ENCODE data around the gene LCN1. TPM values are rescaled to one million over a fixed set of nuclear protein-coding genes. Genes with fewer than 3 reads are reported as not detected.

The LCN1 gene
- total and polyA plus RNA-seq, 10 donors = 0.09 TPM; not detected in 9

GRCh38 chr9:135482015-135482754, 39.1 kb upstream of the LCN1 start:
- peaks cover 0 to 46% (median 4%) of the 10 kb centered on the region in 7 donors for H3K27me3 ChIP-seq (replicated peaks in 1 of 7)
- TF ChIP-seq, protein P1, sequence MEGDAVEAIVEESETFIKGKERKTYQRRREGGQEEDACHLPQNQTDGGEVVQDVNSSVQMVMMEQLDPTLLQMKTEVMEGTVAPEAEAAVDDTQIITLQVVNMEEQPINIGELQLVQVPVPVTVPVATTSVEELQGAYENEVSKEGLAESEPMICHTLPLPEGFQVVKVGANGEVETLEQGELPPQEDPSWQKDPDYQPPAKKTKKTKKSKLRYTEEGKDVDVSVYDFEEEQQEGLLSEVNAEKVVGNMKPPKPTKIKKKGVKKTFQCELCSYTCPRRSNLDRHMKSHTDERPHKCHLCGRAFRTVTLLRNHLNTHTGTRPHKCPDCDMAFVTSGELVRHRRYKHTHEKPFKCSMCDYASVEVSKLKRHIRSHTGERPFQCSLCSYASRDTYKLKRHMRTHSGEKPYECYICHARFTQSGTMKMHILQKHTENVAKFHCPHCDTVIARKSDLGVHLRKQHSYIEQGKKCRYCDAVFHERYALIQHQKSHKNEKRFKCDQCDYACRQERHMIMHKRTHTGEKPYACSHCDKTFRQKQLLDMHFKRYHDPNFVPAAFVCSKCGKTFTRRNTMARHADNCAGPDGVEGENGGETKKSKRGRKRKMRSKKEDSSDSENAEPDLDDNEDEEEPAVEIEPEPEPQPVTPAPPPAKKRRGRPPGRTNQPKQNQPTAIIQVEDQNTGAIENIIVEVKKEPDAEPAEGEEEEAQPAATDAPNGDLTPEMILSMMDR (IDR thresholded peaks at IDR 0.05 in 8 of 11, conservative IDR thresholded peaks at IDR 0.05 in 3 of 11) = no peak
- TF ChIP-seq POLR2AphosphoS5 (IDR thresholded peaks at IDR 0.05) (no peak), POLR2A (IDR thresholded peaks at IDR 0.05) (no peak)
- no peaks in the 10 kb centered on the region for H3K9me3 ChIP-seq
- H3K4me3 ChIP-seq = no peak overlapping the region
- 70 to 78% (median 72%) methylated on average over 8 of the region's 8 CpGs for WGBS, 5 donors
- intact Hi-C loops (cut with DNase I; ENCODE audit: low total_unique reads) = no loop called here
- H3K36me3 ChIP-seq = peaks cover 0 to 41% (median 27%) of the 10 kb centered on the region in 6 donors
- no peak for DNase-seq
- H3K4me1 ChIP-seq = peaks cover 0 to 32% (median 21%) of the 10 kb centered on the region in 6 donors
- H3K27ac ChIP-seq = no peak overlapping the region

- Histone ChIP-seq H3K27me3 (replicated peaks in 1 of 7) (peaks cover 0 to 33% (median 4%) of the 10 kb centered on the region in 7 donors), H3K4me3 (no peak overlapping the region), H3K36me3 (peaks cover 0 to 63% (median 33%) of the 10 kb centered on the region in 6 donors), H3K27ac (no peak overlapping the region), H3K4me1 (peaks cover 0 to 22% (median 13%) of the 10 kb centered on the region in 6 donors), H3K9me3 (no peaks in the 10 kb centered on the region)
- DNase-seq = no peak
- intact Hi-C loops (cut with DNase I; ENCODE audit: low total_unique reads) = no loop called here
- TF ChIP-seq POLR2AphosphoS5 (IDR thresholded peaks at IDR 0.05) (no peak), POLR2A (IDR thresholded peaks at IDR 0.05) (no peak)
- TF ChIP-seq, protein P1 (IDR thresholded peaks at IDR 0.05 in 8 of 11, conservative IDR thresholded peaks at IDR 0.05 in 3 of 11) = no peak
- WGBS, 5 donors = 95 to 97% (median 96%) methylated on average over 38 to 47 of the region's 47 CpGs
These were observed 36.6 kb upstream of the LCN1 start for GRCh38 chr9:135484460-135485277.

DNA sequence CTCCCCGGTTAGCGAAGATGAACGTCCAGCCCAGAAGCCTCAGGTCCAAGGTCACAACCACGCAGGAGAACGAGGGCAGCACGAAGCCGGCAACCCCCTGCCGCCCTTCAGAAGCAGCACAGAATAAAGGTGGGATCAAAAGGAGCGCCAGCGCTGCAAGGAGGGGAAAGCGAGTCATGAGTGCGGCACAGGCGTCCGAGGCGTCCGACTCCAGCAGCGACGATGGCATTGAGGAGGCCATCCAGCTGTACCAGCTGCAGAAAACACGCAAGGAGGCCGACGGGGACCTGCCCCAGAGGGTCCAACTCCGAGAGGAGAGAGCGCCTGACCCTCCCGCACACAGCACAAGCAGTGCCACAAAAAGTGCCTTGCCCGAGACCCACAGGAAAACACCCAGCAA, 35.9 kb upstream of the LCN1 start:
- Histone ChIP-seq H3K27me3 (replicated peaks in 1 of 7) (peaks cover 0 to 28% (median 2%) of the 10 kb centered on the region in 7 donors), H3K4me1 (peaks cover 0 to 19% (median 10%) of the 10 kb centered on the region in 6 donors), H3K27ac (no peak overlapping the region), H3K4me3 (no peak overlapping the region), H3K9me3 (no peaks in the 10 kb centered on the region), H3K36me3 (peaks cover 0 to 63% (median 33%) of the 10 kb centered on the region in 6 donors)
- intact Hi-C loops (cut with DNase I; ENCODE audit: low total_unique reads) = no loop called here
- no peak for TF ChIP-seq POLR2AphosphoS5 (IDR thresholded peaks at IDR 0.05)
- TF ChIP-seq POLR2A (IDR thresholded peaks at IDR 0.05) = no peak
- TF ChIP-seq, protein P1 (IDR thresholded peaks at IDR 0.05 in 8 of 11, conservative IDR thresholded peaks at IDR 0.05 in 3 of 11) = no peak
- no peak for DNase-seq
- 95 to 96% (median 95%) methylated on average over 22 to 25 of the region's 25 CpGs for whole genome bisulfite sequencing, 5 donors

GRCh38 chr9:135485832-135486231, 35.4 kb upstream of the LCN1 start:
- intact Hi-C loops (cut with DNase I; ENCODE audit: low total_unique reads) = no loop called here
- Histone ChIP-seq H3K36me3 (peaks cover 0 to 63% (median 33%) of the 10 kb centered on the region in 6 donors), H3K27ac (no peak overlapping the region), H3K27me3 (replicated peaks in 1 of 7) (peaks cover 0 to 24% (median 0%) of the 10 kb centered on the region in 7 donors), H3K4me1 (peaks cover 0 to 14% (median 6%) of the 10 kb centered on the region in 6 donors), H3K9me3 (no peaks in the 10 kb centered on the region), H3K4me3 (no peak overlapping the region)
- WGBS, 5 donors = 92 to 97% (median 93%) methylated on average over 9 to 21 of the region's 21 CpGs
- peak; percentile 63 for DNase-seq
- TF ChIP-seq POLR2A (IDR thresholded peaks at IDR 0.05) = no peak
- no peak for TF ChIP-seq POLR2AphosphoS5 (IDR thresholded peaks at IDR 0.05)
- TF ChIP-seq, protein P1 (IDR thresholded peaks at IDR 0.05 in 8 of 11, conservative IDR thresholded peaks at IDR 0.05 in 3 of 11) = no peak
